Ramos (cell line): ENCODE results near the gene ATG7.
"Not testable (repeated sequence)": the region's sequence is repeated elsewhere in the genome, so short reads cannot be mapped to it uniquely, and the experiment has no call there.

Source experiments
- in situ Hi-C: fragments of 300-500 bp; cut with MboI; formaldehyde crosslinking; loops from one replicate; pipeline ENCODE4 v1.14.3; 2022; ENCODE audit warnings: low sequenced_read_pairs; ENCODE audit not compliant: unreplicated experiment

Gene ATG7

DNA sequence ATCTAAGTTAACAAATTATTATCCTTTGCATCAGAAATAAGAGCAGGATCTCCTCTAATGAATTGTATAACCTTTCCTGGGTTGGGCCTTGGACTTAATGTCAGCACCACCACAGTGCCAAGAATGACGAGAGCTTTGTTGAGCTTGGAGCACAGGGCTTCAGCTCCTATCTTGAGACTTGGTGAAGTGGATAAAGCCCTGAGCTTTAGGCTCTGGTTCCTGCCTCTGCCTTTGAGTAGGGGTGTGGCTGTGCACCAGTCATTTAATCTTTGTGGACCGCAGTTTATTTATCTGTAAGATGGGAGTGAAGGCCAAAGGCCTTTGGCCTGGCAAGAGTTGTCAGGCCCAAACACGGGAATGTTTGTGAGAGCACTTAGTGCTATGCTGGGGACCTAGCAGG, 209.4 kb downstream of the ATG7 start:
- in situ Hi-C loops: no loop called here

GRCh38 chr3:11482021-11482420, 209.8 kb downstream of the ATG7 start:
- in situ Hi-C loops: no loop called here

DNA sequence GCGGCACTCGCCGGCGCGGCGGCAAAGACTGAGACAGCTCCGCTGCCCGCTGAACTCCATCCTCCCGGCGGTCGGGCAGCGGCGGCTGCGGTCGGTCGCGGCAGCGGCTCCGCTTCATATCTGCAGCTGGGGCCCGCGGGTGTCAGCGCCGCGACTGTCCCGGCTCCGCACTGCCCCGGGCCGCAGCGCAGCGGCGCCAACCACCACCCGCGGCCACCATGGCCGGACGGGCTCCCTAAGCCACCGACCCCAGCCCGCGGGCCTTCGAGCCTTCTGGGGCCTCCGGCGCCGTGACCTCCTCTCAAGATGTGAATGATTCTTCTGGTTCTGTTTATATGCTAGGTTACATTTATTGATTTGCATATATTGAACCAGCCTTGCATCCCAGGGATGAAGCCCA, 216.2 kb downstream of the ATG7 start:
- in situ Hi-C loops: not testable (repeated sequence)

GRCh38 chr3:11494131-11494916, 222.1 kb downstream of the ATG7 start:
- in situ Hi-C loops: no loop called here

DNA sequence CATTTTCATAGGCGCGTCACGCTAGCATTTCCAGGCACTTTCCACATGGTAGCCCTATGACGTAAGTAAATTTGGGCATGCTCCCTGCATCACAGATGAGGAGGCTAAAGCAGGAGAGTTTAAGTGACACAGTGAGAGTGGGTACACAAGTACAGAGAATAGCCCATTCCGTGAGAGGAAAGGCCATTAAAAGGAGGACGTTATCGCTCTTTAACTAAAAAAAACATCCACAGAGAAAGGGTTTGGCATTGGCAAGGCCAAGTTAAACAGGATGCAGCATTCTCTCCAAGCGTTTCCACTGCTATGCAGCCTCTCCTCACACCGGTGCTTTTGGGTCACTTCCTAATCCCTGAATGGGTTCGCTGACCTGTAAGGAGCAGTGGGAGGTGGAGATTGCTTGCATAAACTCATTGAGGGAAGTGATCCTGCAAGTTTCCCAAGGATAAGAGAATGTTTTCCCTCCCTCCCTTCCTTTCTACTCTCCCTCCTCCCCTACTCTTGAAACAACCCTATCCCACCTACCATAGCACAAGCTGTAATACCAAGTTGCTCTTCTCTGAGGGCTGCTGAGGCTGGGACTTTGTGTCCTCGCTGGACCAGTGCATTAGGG, 223.9 kb downstream of the ATG7 start:
- in situ Hi-C loops: no loop called here

- in situ Hi-C loops: no loop called here
Observed at GRCh38 chr3:11498177-11498576, 226.0 kb downstream of the ATG7 start.

DNA sequence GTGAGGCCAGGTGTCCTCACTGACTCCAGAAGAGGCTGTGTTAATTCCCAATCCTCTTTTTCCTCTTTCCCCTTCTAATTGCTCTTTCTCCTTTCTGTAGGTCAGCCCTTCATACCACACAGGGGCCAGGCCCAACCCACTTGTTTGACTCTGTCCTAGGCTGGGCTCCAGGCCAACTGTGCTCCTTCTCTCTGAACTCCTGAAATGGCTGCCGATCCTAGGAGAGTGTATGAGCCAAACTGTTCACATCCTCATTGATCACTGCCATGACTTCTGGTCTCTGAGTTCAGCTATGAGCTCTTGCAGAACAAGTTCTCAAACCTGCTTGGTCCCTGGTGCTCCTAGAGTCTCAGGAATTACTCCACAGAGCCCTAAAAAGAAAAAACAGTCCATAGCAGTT, 226.4 kb downstream of the ATG7 start:
- in situ Hi-C loops: no loop called here

GRCh38 chr3:11499144-11499543, 226.9 kb downstream of the ATG7 start:
- in situ Hi-C loops: no loop called here

GRCh38 chr3:11502413-11502812, 230.2 kb downstream of the ATG7 start:
- in situ Hi-C loops: not testable (repeated sequence)

GRCh38 chr3:11507719-11508118, 235.5 kb downstream of the ATG7 start:
- in situ Hi-C loops: no loop called here

GRCh38 chr3:11508346-11509172, 236.4 kb downstream of the ATG7 start:
- in situ Hi-C loops: no loop called here

DNA sequence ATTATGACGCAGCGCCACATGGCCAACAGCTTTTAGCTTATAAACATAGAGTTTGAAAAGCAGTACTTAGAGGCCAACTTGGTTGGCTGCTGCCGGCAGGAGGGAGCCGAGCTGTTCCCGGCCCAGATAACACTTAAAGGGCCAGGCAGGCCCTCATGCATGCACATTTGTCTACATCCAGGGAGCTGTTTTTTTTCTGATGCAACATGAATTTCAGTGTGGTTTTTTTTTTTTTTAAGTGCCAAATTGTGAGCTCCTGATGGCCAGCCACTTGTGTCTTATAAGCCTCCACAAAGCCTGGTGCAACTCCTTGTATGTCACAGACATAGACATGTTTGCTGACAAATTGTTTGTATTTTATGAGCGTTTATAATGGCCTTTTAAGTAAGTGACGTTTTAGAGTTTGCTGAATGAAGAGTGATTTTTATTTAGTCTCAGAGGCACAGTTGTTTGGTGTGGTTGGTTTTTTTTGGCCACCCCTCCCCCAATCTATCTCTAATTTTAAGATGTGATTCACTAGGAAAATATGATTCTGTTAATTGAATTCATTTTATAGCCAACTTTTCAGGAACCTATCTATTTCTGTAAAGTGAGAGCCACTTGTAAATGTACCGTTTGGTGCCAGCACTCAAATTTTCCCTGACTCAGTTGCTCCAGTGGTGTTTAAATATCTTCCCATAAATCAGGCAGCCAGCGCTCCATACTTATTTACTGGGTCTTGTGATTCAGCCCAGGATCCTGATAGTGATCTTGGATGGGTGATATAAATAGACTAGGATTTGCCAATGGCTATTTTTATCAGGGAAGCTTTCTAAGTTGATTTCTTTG, 237.2 kb downstream of the ATG7 start:
- in situ Hi-C loops: no loop called here

- in situ Hi-C loops: no loop called here
Observed at GRCh38 chr3:11510001-11510340, 237.8 kb downstream of the ATG7 start.

- in situ Hi-C loops: no loop called here
Observed at GRCh38 chr3:11510356-11510755, 238.2 kb downstream of the ATG7 start.

GRCh38 chr3:11511606-11512005, 239.4 kb downstream of the ATG7 start:
- in situ Hi-C loops: not testable (repeated sequence)

- in situ Hi-C loops: not testable (repeated sequence)
Observed at GRCh38 chr3:11513125-11513816, 241.1 kb downstream of the ATG7 start.

GRCh38 chr3:11513817-11514135, 241.6 kb downstream of the ATG7 start:
- in situ Hi-C loops: no loop called here

- in situ Hi-C loops: no loop called here
Observed at GRCh38 chr3:11514191-11514821, 242.1 kb downstream of the ATG7 start.

GRCh38 chr3:11517601-11518000, 245.4 kb downstream of the ATG7 start:
- in situ Hi-C loops: no loop called here

GRCh38 chr3:11521167-11521566, 249.0 kb downstream of the ATG7 start:
- in situ Hi-C loops: no loop called here
